Activated effector memory CD4-positive, alpha-beta T cell treated with anti-CD3 and anti-CD28 coated beads, Interleukin-2, amount 50 U/mL, for 16 hours (primary cell): Measurements from ENCODE around the gene SLC22A8.
"Not testable (repeated sequence)": the region's sequence is repeated elsewhere in the genome, so short reads cannot be mapped to it uniquely, and the experiment has no call there.

Experiments used
- DNase-seq: peaks from one replicate; pipeline ENCODE4 v3.0.0-alpha.2; 2020

Gene SLC22A8

DNA sequence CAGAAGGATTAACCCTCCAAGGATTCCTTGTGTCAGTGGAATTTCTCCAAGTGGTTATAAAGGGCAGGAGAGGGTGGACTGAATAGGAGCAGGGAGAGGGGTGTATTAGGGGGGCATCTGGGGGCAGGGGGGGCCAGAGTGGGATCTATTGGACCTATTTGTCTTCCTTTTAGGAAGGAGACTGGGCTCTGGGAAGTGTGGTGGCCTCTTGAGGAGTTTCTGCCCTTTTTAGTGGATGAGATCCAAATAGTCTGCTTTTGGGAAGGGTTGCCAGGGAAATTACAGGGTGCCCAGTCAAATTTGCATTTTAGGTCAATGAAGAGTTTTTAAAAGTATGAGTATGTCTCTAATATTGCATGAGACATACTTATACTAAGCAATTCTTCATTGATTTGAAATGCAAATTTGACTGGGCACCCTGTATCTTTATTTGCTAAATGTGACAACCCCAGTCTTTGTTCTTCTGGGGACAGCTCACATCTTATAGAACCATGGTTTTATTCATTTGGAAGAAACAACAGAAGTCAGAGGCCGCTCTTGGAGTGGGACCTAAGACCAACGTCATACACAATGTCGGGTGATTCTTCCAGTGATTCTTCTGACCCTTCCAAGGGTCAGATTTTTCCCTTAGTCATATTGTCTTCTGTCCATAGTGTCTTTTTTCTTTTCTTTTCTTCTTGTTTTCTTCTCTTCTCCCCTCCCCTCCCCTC, 30.4 kb downstream of the SLC22A8 start:
- DNase-seq, result no peak

DNA sequence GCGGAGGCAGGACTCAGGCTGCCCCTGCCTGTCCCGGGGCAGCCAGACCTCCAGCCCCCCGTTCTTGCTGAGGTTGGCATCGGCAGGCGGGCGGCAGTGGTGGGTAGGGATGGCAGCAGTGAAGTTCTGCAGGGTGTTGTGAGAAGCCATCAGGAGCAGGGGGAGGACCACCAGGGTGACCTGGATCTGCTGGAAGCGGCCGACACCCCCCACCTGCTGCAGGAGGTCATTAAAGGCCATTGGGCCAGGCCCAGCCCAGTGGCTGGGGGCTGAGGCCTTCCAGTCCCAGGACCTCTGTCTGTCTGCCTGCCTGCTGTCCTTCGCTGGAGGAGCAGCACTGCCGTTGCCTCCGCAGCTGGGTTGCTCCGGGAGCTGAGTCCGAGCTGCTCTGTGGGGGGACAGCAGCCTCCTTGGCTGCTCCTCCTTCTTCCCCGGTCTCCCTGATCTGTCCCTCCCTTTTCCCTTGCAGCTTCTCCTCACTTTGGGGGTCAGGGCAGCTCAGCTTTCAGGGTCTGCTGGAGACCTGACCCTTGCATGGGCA, 31.1 kb downstream of the SLC22A8 start, which contains the start of gene SLC22A6:
TSS of gene SLC22A6 (minus strand) at position 517 of the 541 bp plus-strand sequence. CDS start at position 240, 277 bp downstream.
- no peak for DNase-seq

DNA sequence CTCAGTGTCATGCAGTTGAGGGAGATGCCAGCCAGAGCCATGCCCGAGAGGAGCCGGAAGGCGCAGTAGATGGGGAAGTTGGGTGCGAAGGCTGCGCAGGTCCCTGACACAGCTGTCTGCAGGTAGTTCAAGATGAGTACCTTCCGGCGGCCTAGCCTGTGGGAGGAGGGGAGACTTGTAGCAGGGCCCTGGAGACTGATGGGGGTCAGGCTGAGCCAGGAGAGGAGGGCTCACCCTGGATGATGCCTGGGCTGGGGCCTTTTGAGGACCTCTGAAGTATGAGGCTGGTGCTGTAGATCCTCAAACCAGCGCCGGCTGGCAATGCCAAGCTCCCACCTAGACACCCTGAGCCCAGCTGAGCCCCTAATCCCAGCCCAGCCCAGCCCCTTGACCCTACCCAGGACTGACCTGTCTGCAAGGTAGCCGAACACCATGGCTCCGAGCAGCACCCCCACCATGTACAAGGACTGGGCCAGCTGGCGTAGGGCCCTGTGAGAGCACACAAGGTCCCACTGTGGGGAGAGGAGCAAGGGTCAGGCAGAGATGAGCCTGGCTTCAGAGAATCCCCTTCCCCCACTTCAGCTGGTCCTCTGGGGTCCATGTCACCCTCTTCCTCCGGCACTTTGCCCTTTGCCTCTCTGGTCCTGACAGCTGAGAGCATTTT, 32.0 kb downstream of the SLC22A8 start:
- DNase-seq, result no peak

DNA sequence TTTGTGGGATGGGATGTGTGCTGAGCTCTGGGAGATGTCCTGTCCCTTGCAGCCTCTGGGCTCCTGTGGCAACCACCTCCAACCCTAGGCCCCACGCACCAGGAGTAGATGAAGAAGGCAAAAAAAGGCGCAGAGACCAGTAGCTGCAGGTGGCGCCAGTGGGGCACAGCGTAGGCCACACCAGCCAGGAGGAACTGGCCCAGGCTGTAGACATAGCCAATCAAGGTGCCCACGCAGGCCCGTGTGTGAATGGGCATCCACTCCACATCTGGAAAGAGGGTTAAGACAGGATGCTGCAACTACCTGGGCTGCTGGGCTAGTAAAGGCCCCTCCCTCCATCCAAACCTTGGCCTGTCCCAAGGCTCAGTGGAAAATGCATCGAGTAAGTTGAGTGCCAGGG, 33.9 kb downstream of the SLC22A8 start:
- DNase-seq, result no peak

GRCh38 chr11:62980133-62980760, 35.4 kb downstream of the SLC22A8 start:
- no peak for DNase-seq

DNA sequence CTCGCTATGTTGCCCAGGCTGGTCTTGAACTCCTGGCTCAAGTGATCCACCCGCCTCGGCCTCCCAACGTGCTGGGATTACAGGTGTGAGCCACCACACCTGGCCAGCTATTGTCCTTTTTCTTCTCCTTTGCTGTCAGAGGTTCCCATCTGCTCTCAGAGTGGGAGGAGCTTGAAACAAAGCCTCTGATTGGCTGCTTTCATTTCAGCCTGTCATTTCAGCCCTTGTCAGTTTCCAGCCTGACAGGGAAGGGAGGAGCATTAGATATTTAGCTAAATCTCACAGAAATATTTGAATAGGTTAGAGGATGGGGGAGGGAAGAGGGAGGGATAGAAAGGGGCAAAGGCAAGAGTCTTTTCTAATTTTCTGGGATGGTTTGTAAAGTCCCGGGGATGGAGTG, 39.5 kb downstream of the SLC22A8 start:
- DNase-seq, result no peak

- no peak for DNase-seq
These were observed 40.7 kb downstream of the SLC22A8 start for GRCh38 chr11:62974848-62975522.

GRCh38 chr11:62965574-62965973, 50.1 kb downstream of the SLC22A8 start:
- DNase-seq, result no peak

- no peak for DNase-seq
These were observed 53.2 kb downstream of the SLC22A8 start for GRCh38 chr11:62962391-62962790.

GRCh38 chr11:62961017-62961570, 54.5 kb downstream of the SLC22A8 start:
- DNase-seq, result no peak

DNA sequence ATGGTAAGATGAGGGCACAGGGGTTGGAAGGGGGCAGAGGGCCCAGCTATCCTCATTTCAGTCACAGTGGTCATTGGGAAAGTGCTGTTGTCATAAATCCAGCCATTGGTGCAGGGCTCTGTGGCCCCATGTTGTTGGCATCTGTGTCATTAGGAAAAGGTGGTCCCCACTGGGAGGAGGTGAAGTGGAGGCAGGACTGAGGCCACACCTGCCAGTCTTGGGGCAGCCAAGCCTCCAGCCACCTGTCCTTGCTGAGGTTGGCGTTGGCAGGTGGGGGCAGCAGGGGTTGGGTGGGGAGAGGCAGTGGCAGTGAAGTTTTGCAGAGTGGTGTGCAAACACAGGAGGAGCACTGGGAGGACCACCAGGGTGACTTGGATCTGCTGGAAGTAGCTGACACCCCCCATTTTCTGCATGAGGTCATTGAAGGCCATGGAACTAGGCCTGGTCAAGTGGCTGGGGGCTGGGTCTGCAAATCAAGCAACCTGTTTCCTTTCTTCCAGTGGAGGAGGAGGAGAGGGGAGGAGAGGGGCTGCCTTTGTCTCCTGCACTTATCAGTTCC, 56.1 kb downstream of the SLC22A8 start:
- no peak for DNase-seq

DNA sequence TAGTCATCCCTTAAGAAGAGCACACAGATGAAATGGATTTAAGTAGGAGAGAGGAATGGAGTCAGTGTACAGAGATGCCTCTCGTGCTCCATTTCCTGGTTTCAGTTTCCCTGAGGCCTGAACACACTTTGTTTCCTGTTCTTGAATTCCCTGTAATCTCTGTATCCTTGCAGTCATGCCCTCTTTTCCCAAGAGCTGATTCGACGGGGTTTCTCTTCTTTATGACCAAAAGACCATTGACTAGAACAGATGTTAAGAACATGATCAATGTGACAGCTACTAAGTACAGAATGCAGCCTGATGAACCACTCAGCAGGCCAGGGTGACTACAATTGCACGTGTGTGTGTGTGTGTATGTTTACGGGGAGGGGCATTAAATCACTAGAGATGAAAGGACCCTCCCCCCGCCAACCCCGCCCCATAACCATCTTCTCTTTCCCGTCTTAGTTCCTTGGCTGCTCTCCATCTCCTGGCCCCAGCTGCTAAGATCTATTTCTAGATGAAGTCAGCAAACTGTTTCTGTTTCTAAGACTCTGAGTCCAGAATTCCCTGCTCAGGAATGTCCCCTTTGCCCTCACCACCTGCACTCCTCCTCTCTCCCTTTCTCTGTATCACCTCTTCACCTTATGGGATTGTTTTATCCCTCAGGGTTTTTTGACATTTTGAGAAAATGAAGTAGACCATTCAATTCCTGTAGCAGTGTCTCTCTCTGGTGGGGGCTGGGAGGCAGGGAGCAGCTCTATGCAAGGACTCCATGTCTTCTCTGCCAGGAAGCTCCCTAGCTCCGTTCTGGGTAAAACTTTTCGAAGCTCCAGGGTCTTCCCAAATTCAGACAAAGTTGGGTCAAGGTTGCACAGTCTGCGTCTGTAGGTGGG, 56.9 kb downstream of the SLC22A8 start:
- DNase-seq, result no peak

DNA sequence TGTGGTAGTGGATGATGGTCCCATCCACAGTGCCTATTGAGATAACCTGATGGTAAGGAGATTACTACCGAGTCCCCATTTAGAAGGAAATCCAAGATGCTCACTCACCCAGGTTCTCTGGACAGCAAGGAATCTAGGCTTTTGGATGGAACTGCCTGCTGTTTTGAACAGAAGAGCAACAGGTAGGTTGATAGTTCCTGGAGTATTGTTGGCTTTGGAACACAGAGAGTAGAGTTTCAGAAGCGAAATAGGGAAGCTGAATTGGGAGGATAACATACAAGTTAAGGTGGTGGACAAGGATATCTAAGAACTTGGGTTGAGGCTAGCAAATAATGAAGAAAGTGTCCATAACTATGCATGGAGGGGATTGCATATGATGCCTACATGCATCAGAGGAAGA, 58.5 kb downstream of the SLC22A8 start:
- no peak for DNase-seq

- DNase-seq, result no peak
These were observed 61.2 kb downstream of the SLC22A8 start for GRCh38 chr11:62954478-62954877.

- no peak for DNase-seq
These were observed 61.8 kb downstream of the SLC22A8 start for GRCh38 chr11:62953811-62954210.

GRCh38 chr11:62948765-62949320, 66.8 kb downstream of the SLC22A8 start:
- no peak for DNase-seq

GRCh38 chr11:62945538-62945937, 70.1 kb downstream of the SLC22A8 start:
- not testable (repeated sequence) for DNase-seq
